C4-2B (cell line): ENCODE measurements around the gene FAM240B.

Source experiments
- CTCF ChIP-seq: fragments of 450-650 bp; conservative IDR thresholded peaks from 2 replicates; pipeline ENCODE4 v1.5.1; 2017; ENCODE audit warnings: mild to moderate bottlenecking
- ZFX ChIP-seq: fragments of 450-650 bp; IDR thresholded peaks from 2 replicates; pipeline ENCODE4 v1.6.1; 2017

GRCh38 chr9:38744484-38744883, 24.6 kb upstream of the FAM240B start:
- TF ChIP-seq CTCF (no peak), ZFX (no peak)
